Skeletal muscle satellite cell (primary cell): ENCODE data around the gene RAB10.

ENCODE experiments used
- H3K27me3 ChIP-seq: 2 replicates; pipeline ENCODE4 v1.7.0; 2013; ENCODE audit warnings: low read length; ENCODE audit not compliant: control insufficient read depth, insufficient read depth
- H3K36me3 ChIP-seq: 2 replicates; pipeline ENCODE4 v1.7.0; 2013; ENCODE audit warnings: mild to moderate bottlenecking, control low read depth, low read length; ENCODE audit not compliant: insufficient read depth
- H3K4me1 ChIP-seq: 2 replicates; pipeline ENCODE4 v1.7.0; 2013; ENCODE audit warnings: low read length; ENCODE audit not compliant: control insufficient read depth, insufficient read depth
- H3K4me2 ChIP-seq: 2 replicates; pipeline ENCODE4 v1.7.0; 2013; ENCODE audit warnings: mild to moderate bottlenecking, low read length
- H3K4me3 ChIP-seq: 2 replicates; pipeline ENCODE4 v1.7.0; 2013; ENCODE audit warnings: low read length
- H3K9ac ChIP-seq: 2 replicates; pipeline ENCODE4 v1.7.0; 2013; ENCODE audit warnings: mild to moderate bottlenecking, low read depth, low read length, moderate library complexity
- H3K9me3 ChIP-seq: replicated peaks from 2 replicates; pipeline ENCODE4 v1.7.0; 2013; ENCODE audit warnings: mild to moderate bottlenecking, control low read depth, low read length

RAB10 gene

GRCh38 chr2:26067186-26067974 is 33.5 kb downstream of the RAB10 start:
- no peaks in the 10 kb centered on the region for H3K27me3 ChIP-seq
- H3K4me3 ChIP-seq, result no peak overlapping the region
- H3K4me2 ChIP-seq, result no peak overlapping the region
- H3K9me3 ChIP-seq, result no peaks in the 10 kb centered on the region
- H3K4me1 ChIP-seq, result peaks cover 19% of the 10 kb centered on the region
- H3K36me3 ChIP-seq, result peaks cover 12% of the 10 kb centered on the region
- no peak overlapping the region for H3K9ac ChIP-seq

- Histone ChIP-seq H3K4me1 (peaks cover 22% of the 10 kb centered on the region), H3K9me3 (no peaks in the 10 kb centered on the region), H3K4me3 (no peak overlapping the region)
These were observed 34.2 kb downstream of the RAB10 start for GRCh38 chr2:26067980-26068507.

GRCh38 chr2:26068602-26069298 is 34.9 kb downstream of the RAB10 start:
- Histone ChIP-seq H3K4me3 (peak overlapping the region; percentile 1), H3K27me3 (no peaks in the 10 kb centered on the region), H3K4me1 (peaks cover 22% of the 10 kb centered on the region), H3K9ac (no peak overlapping the region), H3K4me2 (peak overlapping the region; percentile 56), H3K9me3 (no peaks in the 10 kb centered on the region), H3K36me3 (peaks cover 12% of the 10 kb centered on the region)

More at GRCh38 chr2:26067980-26068507, 34.2 kb downstream of the RAB10 start:
- peak overlapping the region; percentile 56 for H3K4me2 ChIP-seq
- peaks cover 12% of the 10 kb centered on the region for H3K36me3 ChIP-seq
- no peaks in the 10 kb centered on the region for H3K27me3 ChIP-seq
- H3K9ac ChIP-seq, result no peak overlapping the region

- Histone ChIP-seq H3K27me3 (no peaks in the 10 kb centered on the region), H3K9me3 (no peaks in the 10 kb centered on the region), H3K4me1 (peaks cover 22% of the 10 kb centered on the region), H3K36me3 (peaks cover 6% of the 10 kb centered on the region), H3K9ac (no peak overlapping the region), H3K4me2 (no peak overlapping the region), H3K4me3 (no peak overlapping the region)
These were observed 36.8 kb downstream of the RAB10 start for GRCh38 chr2:26070730-26071129.

- Histone ChIP-seq H3K9ac (no peak overlapping the region), H3K9me3 (no peaks in the 10 kb centered on the region), H3K4me2 (no peak overlapping the region), H3K27me3 (no peaks in the 10 kb centered on the region), H3K36me3 (no peaks in the 10 kb centered on the region), H3K4me3 (no peak overlapping the region), H3K4me1 (peaks cover 16% of the 10 kb centered on the region)
These were observed 39.3 kb downstream of the RAB10 start for GRCh38 chr2:26072925-26073768.

- Histone ChIP-seq H3K4me1 (peaks cover 10% of the 10 kb centered on the region), H3K4me2 (no peak overlapping the region), H3K27me3 (no peaks in the 10 kb centered on the region), H3K9ac (no peak overlapping the region), H3K36me3 (no peaks in the 10 kb centered on the region), H3K4me3 (no peak overlapping the region), H3K9me3 (no peaks in the 10 kb centered on the region)
These were observed 39.9 kb downstream of the RAB10 start for GRCh38 chr2:26073830-26074229.

GRCh38 chr2:26074676-26075075 is 40.8 kb downstream of the RAB10 start:
- Histone ChIP-seq H3K9me3 (no peaks in the 10 kb centered on the region), H3K4me3 (no peak overlapping the region), H3K36me3 (no peaks in the 10 kb centered on the region), H3K4me2 (no peak overlapping the region), H3K9ac (no peak overlapping the region), H3K27me3 (no peaks in the 10 kb centered on the region), H3K4me1 (peaks cover 6% of the 10 kb centered on the region)

- Histone ChIP-seq H3K27me3 (no peaks in the 10 kb centered on the region), H3K36me3 (no peaks in the 10 kb centered on the region), H3K9me3 (no peaks in the 10 kb centered on the region), H3K9ac (no peak overlapping the region), H3K4me1 (peaks cover 11% of the 10 kb centered on the region), H3K4me2 (no peak overlapping the region), H3K4me3 (no peak overlapping the region)
These were observed 41.3 kb downstream of the RAB10 start for GRCh38 chr2:26075173-26075572.

- Histone ChIP-seq H3K4me1 (peaks cover 11% of the 10 kb centered on the region), H3K27me3 (no peaks in the 10 kb centered on the region), H3K4me3 (no peak overlapping the region), H3K36me3 (no peaks in the 10 kb centered on the region), H3K4me2 (no peak overlapping the region), H3K9ac (no peak overlapping the region), H3K9me3 (no peaks in the 10 kb centered on the region)
These were observed 42.2 kb downstream of the RAB10 start for GRCh38 chr2:26076001-26076587.

- Histone ChIP-seq H3K27me3 (no peaks in the 10 kb centered on the region), H3K4me3 (no peak overlapping the region), H3K36me3 (no peaks in the 10 kb centered on the region), H3K4me1 (peaks cover 11% of the 10 kb centered on the region), H3K9me3 (no peaks in the 10 kb centered on the region), H3K9ac (no peak overlapping the region), H3K4me2 (no peak overlapping the region)
These were observed 43.4 kb downstream of the RAB10 start for GRCh38 chr2:26077291-26077690.

- H3K9me3 ChIP-seq, result no peaks in the 10 kb centered on the region
- no peak overlapping the region for H3K4me3 ChIP-seq
- no peak overlapping the region for H3K9ac ChIP-seq
- H3K4me2 ChIP-seq, result no peak overlapping the region
- H3K36me3 ChIP-seq, result peaks cover 1% of the 10 kb centered on the region
- H3K4me1 ChIP-seq, result peaks cover 7% of the 10 kb centered on the region
- H3K27me3 ChIP-seq, result no peaks in the 10 kb centered on the region
These were observed 45.1 kb downstream of the RAB10 start for GRCh38 chr2:26078939-26079338.
